GM18511 (cell line): ENCODE measurements around the gene BTBD6.

Experiments
- ATAC-seq: cut with Tn5 transposase; IDR thresholded peaks from one replicate; pipeline ENCODE4 v1.9.1; 2021; ENCODE audit warnings: mild to moderate bottlenecking, moderate library complexity; ENCODE audit not compliant: unreplicated experiment

The BTBD6 gene

DNA sequence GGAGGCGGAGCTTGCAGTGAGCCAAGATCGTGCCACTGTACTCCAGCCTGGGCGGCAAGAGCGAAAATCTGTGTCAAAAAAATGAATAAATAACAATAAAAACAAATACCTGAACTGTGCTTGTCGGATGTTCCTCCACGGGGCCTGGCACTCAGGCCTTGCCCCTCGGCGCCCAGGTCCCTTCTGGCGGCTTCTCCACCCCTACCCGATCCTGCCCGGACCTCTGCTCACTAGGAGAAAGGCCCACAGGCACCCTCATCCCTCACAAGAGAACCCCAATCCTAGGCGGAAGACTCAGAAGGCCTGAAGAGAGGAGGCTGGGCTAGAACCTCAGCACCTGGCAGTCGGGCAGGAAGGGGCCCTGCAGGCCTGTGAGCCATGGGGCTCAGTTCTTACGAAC is 21.0 kb upstream of the BTBD6 start:
- ATAC-seq: no peak

DNA sequence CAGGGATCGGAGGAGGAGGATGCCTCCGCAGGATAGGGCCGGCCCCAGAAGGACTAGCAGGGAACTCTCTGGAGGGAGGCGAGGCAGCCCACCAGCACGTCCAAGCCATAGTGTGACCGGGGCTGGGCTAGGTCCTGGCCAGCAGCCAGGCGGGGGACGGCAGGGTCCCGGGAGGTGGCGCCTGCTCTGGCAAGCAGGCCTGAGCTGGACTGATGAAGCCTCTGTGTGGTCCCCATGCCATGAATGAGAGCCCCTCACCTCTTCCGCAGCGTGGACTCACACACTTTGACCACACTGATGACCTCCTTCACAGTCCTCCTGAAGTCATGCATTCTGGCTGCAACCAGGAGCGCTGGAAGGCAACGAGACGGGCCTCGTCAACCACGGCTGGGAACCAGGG is 19.8 kb upstream of the BTBD6 start:
- no peak for ATAC-seq

DNA sequence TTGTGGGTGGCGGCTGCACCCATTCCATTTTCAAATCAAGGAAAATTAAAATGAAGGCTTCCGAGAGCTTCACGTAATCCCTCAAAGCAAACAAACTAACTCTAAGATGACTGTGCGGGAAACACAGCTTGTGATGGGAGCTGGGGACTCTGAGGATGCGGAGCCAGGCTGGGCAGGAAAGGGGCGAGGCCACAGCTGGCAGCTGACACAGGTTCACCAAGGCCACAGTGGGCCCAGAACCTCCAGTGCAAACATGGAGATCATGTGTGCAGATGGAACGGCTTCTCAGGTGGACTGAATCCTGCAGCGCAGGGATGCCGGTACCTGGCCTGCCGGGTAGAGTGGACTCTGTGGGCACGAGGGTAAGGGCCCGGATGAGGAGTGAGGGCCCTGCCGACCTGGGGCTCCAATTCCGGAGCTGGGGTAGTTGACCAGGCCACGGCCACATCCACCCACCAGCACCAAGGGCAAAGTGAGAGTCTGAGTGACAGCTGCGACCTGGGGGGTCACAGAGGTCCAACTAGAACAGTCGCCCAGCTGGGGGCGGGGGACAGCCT is 19.2 kb upstream of the BTBD6 start:
- no peak for ATAC-seq

DNA sequence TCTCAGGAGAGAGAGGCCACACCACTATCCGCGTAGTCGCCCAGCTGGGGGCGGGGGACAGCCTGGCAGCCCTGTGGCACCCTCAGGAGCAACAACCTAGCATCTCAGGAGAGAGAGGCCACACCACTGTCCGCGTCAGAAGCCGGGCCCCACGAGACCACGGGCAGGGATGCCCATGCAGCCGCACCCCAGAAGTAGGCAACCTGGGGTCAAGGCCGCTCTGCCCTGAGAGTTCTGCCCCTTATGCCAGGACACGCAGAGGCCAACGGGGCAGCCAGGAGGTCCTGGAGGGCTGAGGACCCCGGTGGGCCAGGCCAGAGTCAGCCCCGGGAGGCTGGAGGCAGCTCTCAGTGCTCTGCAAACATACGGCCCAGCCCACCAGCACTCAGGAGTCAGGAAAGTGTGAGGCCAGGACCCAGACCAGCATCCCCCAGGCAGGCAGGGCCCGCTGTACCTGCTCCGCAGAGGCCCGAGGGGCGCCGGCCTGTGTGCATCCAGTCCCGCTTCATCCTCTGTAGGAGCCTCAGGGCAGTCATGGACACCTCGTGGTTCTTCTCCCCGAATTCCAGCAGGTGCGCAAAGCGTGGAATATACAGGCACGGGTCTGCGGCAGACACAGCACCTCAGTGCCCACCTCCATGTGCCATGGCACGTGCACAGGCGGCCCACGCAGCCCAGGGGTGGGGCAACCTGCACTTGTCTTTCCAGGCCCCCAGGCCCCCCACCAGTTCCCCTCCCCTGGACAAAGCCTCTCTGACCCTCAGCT is 7.3 kb upstream of the BTBD6 start:
- no peak for ATAC-seq

DNA sequence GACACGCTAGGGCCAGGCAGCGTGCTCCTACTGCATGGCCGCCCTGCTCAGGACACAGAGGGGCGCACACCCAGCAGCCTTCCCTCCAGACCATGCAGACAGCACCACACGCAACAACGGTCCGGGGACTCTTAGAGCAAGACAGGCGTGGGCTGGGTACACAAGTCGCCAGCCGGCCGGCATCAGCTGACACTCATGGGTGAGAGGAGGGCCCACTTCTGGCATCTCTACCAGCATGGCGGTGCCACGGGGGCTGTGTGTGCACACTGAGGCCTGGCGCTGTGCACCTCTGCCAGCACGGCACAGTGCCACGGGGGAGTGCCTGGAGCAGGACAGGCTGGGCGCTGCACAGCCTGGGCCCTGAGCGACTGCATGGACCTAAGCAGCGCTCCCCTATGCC is 6.7 kb upstream of the BTBD6 start:
- ATAC-seq: no peak

DNA sequence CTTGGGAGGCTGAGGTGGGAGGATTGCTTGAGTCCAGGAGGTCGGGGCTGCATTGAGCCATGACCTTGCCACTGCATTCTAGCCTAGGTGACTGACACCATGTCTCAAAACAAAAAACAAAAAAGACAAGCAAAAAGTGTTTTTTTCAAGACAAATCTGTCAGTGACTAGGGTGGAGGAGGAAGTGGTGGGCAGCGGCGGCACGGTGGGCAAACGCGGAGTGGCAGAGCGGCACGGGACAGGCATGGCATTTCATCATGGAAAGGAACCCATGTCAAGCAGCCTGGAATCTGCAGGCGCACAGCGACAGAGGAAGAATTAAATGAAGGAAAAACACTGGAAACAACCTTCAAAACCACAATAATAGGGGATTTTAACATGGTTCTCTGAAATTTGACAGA is 4.0 kb upstream of the BTBD6 start:
- no peak for ATAC-seq

DNA sequence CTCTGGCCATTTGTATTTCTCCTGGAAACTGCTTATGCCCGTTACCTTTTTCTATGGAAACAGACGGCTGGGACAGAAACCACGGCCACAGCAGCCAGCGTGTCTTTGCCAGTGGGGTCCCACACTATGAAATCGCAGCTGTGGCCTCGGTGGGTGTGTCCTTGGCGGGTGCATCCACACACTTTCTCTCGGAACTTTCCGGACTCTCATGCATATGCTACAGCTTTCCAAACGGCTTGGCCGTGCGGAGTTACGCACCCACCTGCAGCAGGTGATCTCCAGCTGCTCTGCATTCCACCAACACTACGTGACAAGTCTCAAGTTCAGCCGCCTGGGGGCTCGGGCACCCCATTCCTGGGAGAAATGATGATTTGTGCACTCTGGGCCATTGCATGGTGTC is 1.3 kb upstream of the BTBD6 start:
- no peak for ATAC-seq

DNA sequence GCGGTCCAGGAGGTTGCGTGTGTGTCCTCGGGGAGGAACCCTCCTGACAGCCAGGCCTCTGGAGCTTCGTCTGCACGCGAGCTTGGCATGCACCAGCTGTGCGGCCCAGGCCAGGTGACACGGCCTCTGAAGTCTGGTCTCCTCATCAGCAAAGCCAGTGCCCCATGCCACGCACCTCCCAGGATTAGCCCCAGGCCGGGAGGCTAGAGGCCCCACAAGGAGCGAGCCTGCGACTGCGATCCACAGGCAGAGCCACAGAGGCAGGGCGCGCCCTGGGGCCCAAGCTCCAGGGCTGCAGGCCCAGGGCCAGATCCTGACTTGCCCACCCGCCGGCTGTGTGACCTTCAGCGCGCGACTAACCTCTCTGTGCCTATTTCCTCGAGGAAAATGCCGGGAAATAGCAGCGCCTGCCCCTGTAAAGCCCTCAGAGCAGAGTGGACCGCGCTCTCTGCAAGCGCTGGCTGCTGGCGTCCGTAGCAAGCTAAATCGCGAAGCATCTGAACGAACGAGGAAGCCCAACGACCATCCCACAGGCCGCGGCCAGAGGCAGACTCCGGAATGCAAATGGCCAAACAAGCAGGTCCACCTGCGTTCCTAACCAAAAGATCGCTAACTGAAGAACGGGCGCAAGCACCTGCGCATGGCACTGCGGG is 492 bp upstream of the BTBD6 start:
- ATAC-seq: no peak

DNA sequence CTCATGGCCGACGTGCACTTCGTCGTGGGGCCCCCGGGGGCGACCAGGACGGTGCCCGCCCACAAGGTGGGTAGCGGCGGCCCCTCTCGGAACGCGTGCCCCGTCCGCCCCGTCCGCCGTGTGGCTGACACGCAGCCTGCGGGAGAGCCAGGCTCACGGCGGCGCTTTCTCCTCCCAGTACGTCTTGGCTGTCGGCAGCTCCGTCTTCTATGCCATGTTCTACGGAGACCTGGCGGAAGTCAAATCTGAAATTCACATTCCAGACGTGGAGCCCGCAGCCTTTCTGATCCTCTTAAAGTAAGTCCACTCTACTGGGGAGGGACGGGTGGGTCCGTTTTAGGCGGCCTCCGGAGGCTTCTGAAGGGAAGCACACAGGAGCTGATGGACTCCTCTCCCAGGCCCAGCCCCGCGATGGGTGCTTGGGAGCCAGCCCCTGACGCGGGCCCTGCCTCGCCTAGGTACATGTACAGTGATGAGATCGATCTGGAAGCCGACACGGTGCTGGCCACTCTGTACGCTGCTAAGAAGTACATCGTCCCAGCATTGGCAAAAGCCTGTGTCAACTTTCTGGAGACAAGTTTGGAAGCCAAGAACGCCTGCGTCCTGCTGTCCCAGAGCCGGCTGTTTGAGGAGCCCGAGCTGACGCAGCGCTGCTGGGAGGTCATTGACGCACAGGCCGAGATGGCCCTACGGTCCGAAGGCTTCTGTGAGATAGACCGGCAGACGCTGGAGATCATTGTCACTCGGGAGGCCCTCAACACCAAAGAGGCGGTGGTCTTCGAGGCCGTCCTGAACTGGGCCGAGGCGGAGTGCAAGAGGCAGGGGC is 1.1 kb downstream of the BTBD6 start:
- ATAC-seq: no peak

DNA sequence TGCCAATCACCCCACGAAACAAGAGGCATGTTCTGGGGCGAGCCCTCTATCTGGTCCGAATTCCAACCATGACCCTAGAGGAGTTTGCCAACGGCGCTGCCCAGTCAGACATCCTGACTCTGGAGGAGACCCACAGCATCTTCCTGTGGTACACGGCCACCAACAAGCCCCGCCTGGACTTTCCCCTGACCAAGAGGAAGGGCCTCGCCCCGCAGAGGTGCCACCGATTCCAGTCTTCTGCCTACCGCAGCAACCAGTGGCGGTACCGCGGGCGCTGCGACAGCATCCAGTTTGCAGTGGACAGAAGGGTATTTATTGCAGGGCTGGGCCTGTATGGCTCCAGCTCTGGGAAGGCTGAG is 1.7 kb downstream of the BTBD6 start:
- no peak for ATAC-seq

DNA sequence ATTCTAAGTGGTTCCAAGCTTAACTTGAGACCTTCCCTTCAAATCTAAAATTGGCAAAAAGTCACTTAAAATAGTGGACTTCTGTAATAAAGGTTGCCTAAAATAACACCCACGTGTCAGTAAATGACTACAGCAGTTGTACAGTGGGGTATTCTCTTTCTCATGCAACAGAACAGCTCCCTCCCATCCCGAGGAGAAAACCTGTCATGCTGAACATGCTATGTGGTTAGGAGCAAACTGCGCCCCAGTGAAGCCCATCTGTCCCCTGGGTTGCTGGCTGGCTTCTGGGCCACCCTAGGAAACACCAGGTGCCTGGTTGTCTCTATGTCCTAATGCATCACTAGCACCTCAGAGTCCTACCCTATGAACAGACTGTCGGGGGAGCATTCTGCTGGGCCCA is 2.7 kb downstream of the BTBD6 start:
- no peak for ATAC-seq

DNA sequence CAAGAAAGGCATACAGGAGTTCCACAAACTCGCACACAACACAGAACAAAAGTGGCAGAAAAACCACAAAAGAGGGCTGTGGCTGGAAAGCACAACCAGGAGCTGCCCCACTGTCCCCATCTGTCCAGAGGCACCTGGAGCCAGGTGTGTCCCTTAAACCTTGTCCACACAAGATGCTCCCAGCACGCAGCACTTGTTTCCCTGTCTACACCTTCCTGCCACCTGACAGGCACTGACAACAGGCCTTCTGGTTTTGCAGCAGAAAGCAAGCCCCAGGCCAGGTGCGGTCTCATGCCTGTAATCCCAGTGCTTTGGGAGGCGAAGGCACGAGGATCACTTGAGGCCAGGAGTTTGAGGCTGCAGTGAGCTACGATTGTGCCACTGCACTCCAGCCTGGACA is 3.6 kb downstream of the BTBD6 start:
- no peak for ATAC-seq

DNA sequence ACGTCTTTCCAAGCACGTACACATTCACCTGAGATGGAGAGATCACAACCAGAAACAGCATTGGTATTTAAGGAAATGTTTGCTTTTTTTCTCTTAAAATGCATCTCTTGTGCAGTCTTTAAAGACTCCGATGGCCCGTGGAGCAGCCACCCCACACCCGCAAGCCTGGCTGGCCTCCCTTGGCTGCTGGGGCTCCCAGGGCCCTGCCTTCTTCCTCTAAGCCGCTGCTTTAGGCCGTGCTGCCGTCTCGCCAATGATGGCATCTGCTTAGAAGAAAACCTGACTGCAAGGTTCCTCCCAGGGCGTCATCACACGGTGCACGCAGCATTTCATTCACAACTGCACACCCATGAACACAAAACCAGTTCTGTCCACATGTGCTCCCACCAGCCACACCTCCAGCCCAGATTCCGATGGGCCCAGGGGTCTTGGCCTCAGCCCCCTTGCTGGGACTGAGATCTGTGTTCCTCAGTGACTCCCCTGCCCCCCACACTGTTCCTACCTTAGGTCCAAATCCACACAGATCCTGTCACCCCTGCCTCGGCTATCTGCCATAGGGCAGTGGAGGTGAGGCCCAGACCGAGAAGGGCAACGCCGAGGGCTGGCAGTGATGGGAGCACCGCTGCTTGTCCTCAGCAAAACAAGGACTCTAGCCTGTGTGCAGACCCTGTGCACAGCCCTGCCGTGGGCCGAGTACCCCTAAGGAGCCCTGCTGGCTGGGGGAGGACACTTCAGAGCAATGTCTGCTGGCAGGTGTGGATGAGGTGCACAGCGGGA is 4.4 kb downstream of the BTBD6 start:
- no peak for ATAC-seq

DNA sequence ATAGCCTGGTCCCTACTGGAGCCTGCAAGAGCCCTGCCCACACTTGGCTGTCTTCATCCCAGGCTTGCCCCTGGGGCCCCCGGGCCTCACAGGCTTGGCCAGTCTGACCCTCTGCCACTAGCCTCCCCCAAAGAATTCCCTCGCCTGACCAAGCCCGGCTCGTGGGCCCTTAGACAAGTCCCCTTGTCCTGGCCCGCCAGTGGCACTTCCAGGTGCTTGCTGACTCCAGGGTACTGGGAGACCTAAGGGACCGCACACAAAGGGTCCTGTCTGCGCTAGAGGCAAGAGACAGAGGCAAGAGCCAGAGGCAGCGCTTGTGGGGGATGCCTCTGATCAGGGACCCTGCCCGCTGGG is 5.0 kb downstream of the BTBD6 start:
- ATAC-seq: no peak

DNA sequence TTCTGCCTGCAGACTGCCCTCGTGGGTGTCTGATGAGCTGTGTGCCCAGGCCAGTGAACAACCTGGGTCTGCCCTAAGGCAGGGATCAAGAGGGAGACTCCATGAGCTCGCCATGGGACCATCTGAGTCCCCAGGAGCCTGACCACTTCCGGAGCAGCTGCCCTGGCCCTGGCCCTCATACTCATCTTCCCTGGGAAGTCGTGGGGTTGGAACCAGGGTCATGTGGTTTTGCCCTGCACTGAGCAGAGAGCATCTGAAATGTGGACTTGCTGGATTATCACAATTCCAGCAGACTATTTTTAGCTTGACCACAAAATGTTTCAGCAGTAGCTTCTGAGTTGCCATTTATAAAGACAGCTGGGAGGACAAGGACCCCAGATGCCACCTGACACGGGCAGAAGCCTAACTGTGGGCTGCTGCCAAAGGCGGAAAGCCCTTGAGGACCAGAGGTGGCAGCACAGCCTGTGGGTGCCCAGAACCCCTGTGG is 6.7 kb downstream of the BTBD6 start:
- no peak for ATAC-seq

DNA sequence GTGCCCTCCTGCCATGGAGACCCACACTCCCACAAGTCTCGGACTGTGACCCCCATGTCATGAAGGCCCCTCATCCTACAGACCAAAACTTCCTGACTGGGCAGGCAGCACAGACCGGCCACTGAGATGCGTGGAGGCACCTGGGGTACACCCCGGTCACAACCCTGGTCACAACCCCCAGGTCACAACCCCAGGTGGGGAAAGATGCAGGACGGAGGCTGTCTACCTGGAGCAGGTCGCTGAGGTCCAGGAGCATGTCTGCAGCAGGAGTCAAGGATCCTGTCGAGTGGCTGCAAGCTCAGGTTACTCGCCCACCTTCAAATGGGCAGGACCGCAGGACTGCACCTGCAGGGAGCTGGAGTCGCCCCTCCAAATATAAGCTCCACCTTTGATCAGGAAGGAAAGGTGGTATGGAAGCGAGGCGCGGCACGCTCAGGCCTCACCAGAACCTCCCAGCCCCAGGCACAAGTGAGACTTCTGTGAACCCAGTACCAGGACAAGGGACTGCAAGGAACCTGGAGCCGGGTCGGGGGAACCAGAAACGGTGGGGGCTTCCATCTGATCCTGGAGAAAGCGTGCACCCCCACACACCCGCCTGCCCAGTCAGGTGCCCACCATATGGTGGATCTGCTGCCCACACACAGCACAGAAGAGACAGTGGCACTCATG is 8.1 kb downstream of the BTBD6 start:
- no peak for ATAC-seq

DNA sequence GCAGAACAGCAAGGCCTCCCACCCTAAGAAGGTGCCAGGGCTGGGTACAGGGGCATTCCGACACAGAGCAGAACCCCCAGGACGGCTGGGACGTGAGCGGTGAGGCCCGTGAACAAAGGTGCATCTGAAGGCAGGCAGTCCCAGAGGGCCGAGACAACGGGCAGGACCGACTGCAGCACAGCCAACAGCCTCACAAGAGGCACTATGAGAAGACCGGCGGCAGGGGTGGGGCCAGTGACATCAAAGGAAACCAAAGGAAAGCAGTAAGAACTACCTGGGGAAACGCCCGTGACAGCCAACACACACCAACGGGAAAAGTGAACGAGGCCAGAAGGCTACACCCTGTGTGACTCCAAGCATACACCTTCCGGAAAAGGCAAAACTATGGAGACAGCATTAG is 9.1 kb downstream of the BTBD6 start:
- no peak for ATAC-seq

DNA sequence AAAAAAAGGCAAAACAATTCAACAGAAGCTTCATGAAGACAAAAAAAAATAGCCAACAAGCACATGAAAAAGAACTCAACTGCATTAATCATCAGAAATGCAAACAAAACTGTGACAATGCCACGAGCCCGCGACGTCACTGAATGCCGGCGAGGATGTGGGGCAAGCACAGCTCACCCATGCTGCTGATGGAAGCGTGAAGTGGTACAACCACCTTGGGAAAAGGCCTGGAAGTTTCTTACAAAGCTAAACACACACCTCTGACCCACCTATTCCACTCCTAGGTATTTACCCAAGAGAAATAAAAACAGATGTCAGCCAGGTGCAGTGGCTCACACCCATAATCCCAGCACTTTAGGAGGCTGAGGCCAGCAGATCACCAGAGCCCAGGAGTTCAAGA is 10.5 kb downstream of the BTBD6 start:
- ATAC-seq: no peak

DNA sequence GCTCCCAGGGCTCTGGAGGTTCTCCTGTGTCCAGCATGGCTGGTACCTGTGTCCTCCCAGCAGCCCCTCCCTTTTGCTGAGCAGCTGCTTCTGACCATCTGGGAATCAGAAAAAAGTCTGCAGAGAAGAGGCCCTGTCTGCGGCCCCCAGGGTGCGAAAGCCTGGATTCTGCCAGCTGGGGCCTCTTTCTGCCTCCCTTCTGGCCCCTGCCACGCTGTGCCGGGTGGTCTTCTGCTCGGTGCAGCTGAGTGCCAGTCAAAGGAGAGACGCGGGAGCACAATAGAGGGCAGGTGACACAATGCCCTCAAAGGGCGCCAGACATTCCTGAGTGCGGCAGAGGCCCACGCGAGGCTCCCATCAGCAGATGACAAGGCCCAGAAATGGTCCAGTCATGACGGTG is 12.6 kb downstream of the BTBD6 start:
- ATAC-seq: no peak

DNA sequence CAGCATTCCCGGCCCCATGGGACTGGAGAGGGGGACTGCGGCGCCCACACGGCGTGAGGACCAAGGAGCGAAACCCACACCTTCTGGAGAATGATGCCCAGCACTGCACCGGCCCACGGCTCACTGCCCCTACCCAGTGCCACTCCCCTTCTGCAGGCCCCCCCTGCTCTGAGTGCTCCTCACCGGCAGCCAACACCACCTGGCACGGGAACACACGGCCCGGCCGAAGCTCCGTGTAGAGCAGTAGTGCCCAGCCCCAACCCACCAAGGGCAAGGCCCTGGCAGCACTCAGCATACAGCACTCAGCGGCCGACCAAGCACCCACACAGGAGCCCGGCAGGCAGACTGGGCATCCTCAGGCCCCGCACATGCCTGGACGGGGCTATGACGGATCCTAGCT is 13.4 kb downstream of the BTBD6 start:
- ATAC-seq: no peak
